GM23248 (cell line): Measurements from ENCODE around the gene KDM1A.
"Not testable (repeated sequence)": the region's sequence is repeated elsewhere in the genome, so short reads cannot be mapped to it uniquely, and the experiment has no call there.

Experiments used
- EZH2 ChIP-seq: fragments of 200-600 bp; sonication (generic); IDR thresholded peaks from 2 replicates; pipeline ENCODE4 v1.6.1; 2018; ENCODE audit warnings: antibody characterized with exemption, mild to moderate bottlenecking; ENCODE audit not compliant: insufficient read depth, poor library complexity, severe bottlenecking
- EZH2phosphoT487 ChIP-seq: fragments of 200-600 bp; sonication (generic); IDR thresholded peaks from 2 replicates; pipeline ENCODE4 v1.6.1; 2018; ENCODE audit warnings: antibody characterized with exemption, moderate library complexity, mild to moderate bottlenecking, low read depth; ENCODE audit not compliant: insufficient read depth

- TF ChIP-seq EZH2, EZH2phosphoT487: not testable (repeated sequence)
These were observed 19.1 kb upstream of the KDM1A start for GRCh38 chr1:23000133-23000532.
